Measurements from ENCODE around the gene WDR54.

Gene WDR54

GRCh38 chr2:74381751-74382150, 39.8 kb upstream of the WDR54 start:
- Histone ChIP-seq H3K27me3 (ENCODE audit: insufficient read depth, low read depth) (no peaks in the 10 kb centered on the region), H3K4me1 (ENCODE audit: low read depth, poor library complexity, severe bottlenecking) (no peaks in the 10 kb centered on the region), H4K20me1 (ENCODE audit: insufficient read depth) (no peaks in the 10 kb centered on the region), H3K4me2 (no peak overlapping the region), H3K9ac (no peak overlapping the region), H3K27ac (no peak overlapping the region), H2AFZ (ENCODE audit: low read depth) (no peak overlapping the region), H3K4me3 (IDR thresholded peaks at IDR 0.05; ENCODE audit: insufficient read depth, low read depth, low read length) (no peak overlapping the region), H3K79me2 (ENCODE audit: insufficient read depth, low read depth) (peaks cover 8% of the 10 kb centered on the region; the same call in 1 of the 2 replicates), H3K36me3 (ENCODE audit: insufficient read depth) (0 out of 2 replicates have a peak, but pooled peaks cover 5% of the 10 kb centered on the region)
- TF ChIP-seq, protein P1, sequence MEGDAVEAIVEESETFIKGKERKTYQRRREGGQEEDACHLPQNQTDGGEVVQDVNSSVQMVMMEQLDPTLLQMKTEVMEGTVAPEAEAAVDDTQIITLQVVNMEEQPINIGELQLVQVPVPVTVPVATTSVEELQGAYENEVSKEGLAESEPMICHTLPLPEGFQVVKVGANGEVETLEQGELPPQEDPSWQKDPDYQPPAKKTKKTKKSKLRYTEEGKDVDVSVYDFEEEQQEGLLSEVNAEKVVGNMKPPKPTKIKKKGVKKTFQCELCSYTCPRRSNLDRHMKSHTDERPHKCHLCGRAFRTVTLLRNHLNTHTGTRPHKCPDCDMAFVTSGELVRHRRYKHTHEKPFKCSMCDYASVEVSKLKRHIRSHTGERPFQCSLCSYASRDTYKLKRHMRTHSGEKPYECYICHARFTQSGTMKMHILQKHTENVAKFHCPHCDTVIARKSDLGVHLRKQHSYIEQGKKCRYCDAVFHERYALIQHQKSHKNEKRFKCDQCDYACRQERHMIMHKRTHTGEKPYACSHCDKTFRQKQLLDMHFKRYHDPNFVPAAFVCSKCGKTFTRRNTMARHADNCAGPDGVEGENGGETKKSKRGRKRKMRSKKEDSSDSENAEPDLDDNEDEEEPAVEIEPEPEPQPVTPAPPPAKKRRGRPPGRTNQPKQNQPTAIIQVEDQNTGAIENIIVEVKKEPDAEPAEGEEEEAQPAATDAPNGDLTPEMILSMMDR (conservative IDR thresholded peaks at IDR 0.05; ENCODE audit: low read depth, low read length): no peak

DNA sequence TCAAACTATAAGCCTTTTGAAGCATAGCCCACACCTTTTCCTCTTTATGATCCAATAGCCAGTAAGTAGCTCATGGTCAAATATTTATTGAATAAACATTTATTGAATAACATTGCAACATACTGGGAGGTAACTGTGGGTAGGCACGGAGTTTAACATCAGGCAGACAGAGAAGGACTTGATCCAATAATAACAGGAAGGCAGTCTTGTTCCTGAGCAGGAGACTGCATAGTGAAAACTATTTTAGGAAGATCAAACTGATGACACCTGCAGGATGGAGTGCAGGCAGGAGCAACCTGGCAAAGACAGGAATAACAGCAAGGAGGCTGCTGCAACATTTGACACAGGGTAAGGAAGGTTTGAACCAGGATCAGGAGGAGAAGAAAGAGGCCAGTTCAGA, 38.3 kb upstream of the WDR54 start:
- no peak overlapping the region for H3K4me2 ChIP-seq
- no peak overlapping the region for H3K9ac ChIP-seq
- H3K36me3 ChIP-seq (ENCODE audit: insufficient read depth): no peaks in the 10 kb centered on the region
- no peaks in the 10 kb centered on the region for H4K20me1 ChIP-seq (ENCODE audit: insufficient read depth)
- TF ChIP-seq, protein P1 (conservative IDR thresholded peaks at IDR 0.05; ENCODE audit: low read depth, low read length): no peak
- no peak overlapping the region for H3K4me3 ChIP-seq (IDR thresholded peaks at IDR 0.05; ENCODE audit: insufficient read depth, low read depth, low read length)
- no peaks in the 10 kb centered on the region for H3K4me1 ChIP-seq (ENCODE audit: low read depth, poor library complexity, severe bottlenecking)
- no peaks in the 10 kb centered on the region for H3K27me3 ChIP-seq (ENCODE audit: insufficient read depth, low read depth)
- no peak overlapping the region for H2AFZ ChIP-seq (ENCODE audit: low read depth)
- H3K27ac ChIP-seq: no peak overlapping the region
- H3K79me2 ChIP-seq (ENCODE audit: insufficient read depth, low read depth): peaks cover 9% of the 10 kb centered on the region; the same call in 1 of the 2 replicates

DNA sequence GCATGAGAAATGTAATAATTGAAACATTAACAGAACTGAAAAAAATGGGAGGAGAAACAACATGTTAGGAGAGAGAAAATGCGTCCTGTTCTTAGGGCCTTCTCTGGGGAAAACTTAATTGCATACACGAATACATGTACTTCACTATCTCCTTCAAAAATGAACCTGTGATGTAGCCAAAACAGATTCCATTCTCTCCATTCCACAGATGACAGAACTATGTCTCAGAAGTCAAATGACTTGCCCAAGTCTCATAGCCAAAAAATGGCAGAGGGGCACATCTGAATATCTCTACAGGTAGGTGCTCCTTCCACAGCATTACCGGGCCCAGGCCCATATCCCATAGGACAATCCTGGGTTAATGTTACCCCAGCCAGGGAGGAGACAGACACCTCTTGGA, 37.5 kb upstream of the WDR54 start:
- H3K36me3 ChIP-seq (ENCODE audit: insufficient read depth): no peaks in the 10 kb centered on the region
- H3K4me1 ChIP-seq (ENCODE audit: low read depth, poor library complexity, severe bottlenecking): no peaks in the 10 kb centered on the region
- no peak overlapping the region for H3K27ac ChIP-seq
- no peaks in the 10 kb centered on the region for H4K20me1 ChIP-seq (ENCODE audit: insufficient read depth)
- H3K9ac ChIP-seq: no peak overlapping the region
- H2AFZ ChIP-seq (ENCODE audit: low read depth): no peak overlapping the region
- H3K79me2 ChIP-seq (ENCODE audit: insufficient read depth, low read depth): peaks cover 9% of the 10 kb centered on the region; the same call in 1 of the 2 replicates
- no peaks in the 10 kb centered on the region for H3K27me3 ChIP-seq (ENCODE audit: insufficient read depth, low read depth)
- no peak overlapping the region for H3K4me3 ChIP-seq (IDR thresholded peaks at IDR 0.05; ENCODE audit: insufficient read depth, low read depth, low read length)
- no peak overlapping the region for H3K4me2 ChIP-seq
- TF ChIP-seq, protein P1 (conservative IDR thresholded peaks at IDR 0.05; ENCODE audit: low read depth, low read length): no peak

GRCh38 chr2:74385396-74385795, 36.1 kb upstream of the WDR54 start:
- H3K27me3 ChIP-seq (ENCODE audit: insufficient read depth, low read depth): no peaks in the 10 kb centered on the region
- no peak overlapping the region for H3K27ac ChIP-seq
- H3K9ac ChIP-seq: no peak overlapping the region
- TF ChIP-seq, protein P1 (conservative IDR thresholded peaks at IDR 0.05; ENCODE audit: low read depth, low read length): no peak
- peaks cover 18% of the 10 kb centered on the region; the same call in 1 of the 2 replicates for H3K79me2 ChIP-seq (ENCODE audit: insufficient read depth, low read depth)
- no peak overlapping the region for H3K4me3 ChIP-seq (IDR thresholded peaks at IDR 0.05; ENCODE audit: insufficient read depth, low read depth, low read length)
- H4K20me1 ChIP-seq (ENCODE audit: insufficient read depth): no peaks in the 10 kb centered on the region
- no peak overlapping the region for H2AFZ ChIP-seq (ENCODE audit: low read depth)
- peaks cover 6% of the 10 kb centered on the region for H3K4me1 ChIP-seq (ENCODE audit: low read depth, poor library complexity, severe bottlenecking)
- no peaks in the 10 kb centered on the region for H3K36me3 ChIP-seq (ENCODE audit: insufficient read depth)
- no peak overlapping the region for H3K4me2 ChIP-seq
